ENCODE measurements around the gene ARHGAP18.

ARHGAP18 gene

DNA sequence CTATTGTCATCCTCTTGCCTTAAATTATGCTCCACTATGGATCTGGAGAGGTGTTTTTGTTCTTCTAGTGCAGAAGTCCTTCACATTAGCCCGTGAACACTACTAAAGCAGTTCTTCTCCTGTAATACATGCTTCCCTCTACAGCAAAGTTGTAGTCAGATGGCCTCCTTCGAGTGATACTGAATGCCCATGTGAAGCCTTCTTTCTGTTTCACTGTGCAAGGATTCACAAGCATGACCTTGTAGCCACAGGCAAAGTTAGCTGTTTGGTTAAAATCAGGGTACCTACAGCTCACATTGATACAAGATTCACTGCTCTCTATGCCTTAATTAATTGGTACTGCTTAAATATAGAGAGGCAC, 47.6 kb downstream of the ARHGAP18 start:
- TF ChIP-seq, protein P1, sequence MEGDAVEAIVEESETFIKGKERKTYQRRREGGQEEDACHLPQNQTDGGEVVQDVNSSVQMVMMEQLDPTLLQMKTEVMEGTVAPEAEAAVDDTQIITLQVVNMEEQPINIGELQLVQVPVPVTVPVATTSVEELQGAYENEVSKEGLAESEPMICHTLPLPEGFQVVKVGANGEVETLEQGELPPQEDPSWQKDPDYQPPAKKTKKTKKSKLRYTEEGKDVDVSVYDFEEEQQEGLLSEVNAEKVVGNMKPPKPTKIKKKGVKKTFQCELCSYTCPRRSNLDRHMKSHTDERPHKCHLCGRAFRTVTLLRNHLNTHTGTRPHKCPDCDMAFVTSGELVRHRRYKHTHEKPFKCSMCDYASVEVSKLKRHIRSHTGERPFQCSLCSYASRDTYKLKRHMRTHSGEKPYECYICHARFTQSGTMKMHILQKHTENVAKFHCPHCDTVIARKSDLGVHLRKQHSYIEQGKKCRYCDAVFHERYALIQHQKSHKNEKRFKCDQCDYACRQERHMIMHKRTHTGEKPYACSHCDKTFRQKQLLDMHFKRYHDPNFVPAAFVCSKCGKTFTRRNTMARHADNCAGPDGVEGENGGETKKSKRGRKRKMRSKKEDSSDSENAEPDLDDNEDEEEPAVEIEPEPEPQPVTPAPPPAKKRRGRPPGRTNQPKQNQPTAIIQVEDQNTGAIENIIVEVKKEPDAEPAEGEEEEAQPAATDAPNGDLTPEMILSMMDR (IDR thresholded peaks at IDR 0.05; ENCODE audit: low read depth, low read length, missing control alignments) = no peak
- DNase-seq = no peak
- H3K27ac ChIP-seq = no peak overlapping the region
- no peaks in the 10 kb centered on the region for H3K36me3 ChIP-seq (replicated peaks)
- no peak overlapping the region for H3K4me3 ChIP-seq (ENCODE audit: low read depth, low read length)
- in situ Hi-C loops (cut with HindIII; ENCODE audit: low pct_ligation_motif_present, low sequenced_read_pairs) = no loop called here
- H3K27me3 ChIP-seq (replicated peaks) = no peaks in the 10 kb centered on the region

DNA sequence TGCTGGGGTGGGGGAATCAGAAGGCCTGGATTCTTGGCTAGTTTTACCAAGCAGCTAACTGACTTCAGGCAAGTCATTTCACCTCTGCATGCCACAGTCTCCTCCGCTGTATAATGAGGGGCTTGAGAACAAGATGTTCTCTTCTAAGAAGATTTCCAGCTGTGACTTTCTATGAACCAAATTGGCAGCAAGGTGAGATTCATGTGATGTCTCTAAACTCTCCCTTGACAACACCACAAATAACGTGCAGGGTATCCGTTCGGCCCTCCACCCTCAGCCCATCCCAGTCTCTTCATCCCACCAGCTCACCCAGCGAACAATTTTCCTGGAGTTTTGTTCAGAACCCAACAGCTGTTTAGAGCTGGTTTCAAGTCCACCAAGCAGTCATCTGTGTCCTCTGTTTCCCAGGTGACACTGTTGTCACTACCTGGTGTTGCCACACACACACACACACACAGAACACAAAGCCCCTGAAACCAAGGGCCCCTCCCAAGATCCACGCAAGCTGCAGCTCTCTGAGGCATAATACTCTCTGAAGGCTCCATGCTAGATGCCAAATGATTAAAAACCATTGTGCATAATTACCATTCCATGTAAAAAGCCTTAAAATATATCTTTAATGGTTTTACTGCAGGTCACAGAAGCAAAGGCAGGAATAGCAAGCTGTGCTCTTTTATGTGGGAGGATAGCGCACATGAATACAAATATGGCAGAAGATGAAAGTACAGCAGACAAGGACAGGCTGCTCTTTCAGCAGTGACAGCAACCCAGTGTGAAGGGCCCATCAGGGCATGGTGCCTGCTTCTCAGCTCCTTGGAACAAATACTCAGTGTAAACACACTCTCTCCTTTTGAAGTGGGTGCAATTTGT, 48.2 kb downstream of the ARHGAP18 start:
- no peaks in the 10 kb centered on the region for H3K27me3 ChIP-seq (replicated peaks)

DNA sequence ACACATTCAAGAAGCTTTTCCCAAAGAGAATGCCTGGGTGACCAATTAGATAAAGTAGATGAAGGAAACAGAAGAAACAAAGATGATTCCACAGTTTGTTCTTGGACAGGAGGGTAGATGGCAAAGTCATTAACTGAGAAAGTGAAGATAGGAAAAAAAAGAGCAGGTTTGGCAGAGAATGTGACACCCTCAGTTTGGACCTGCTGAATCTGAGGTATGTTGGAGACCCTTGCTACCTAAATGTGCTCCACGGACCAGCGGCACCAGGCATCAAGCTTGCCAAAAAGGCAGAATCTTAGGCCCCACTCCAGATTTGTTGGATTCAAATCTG, 49.7 kb downstream of the ARHGAP18 start:
- no peak overlapping the region for H3K4me3 ChIP-seq (ENCODE audit: low read depth, low read length)
- in situ Hi-C loops (cut with HindIII; ENCODE audit: low pct_ligation_motif_present, low sequenced_read_pairs) = no loop called here
- H3K27ac ChIP-seq = no peak overlapping the region

More for the DNA sequence above, 48.2 kb downstream of the ARHGAP18 start:
- no peaks in the 10 kb centered on the region for H3K36me3 ChIP-seq (replicated peaks)
- TF ChIP-seq, protein P1 (IDR thresholded peaks at IDR 0.05; ENCODE audit: low read depth, low read length, missing control alignments) = no peak
- no peak overlapping the region for H3K27ac ChIP-seq
- no peak overlapping the region for H3K4me3 ChIP-seq (ENCODE audit: low read depth, low read length)
- in situ Hi-C loops (cut with HindIII; ENCODE audit: low pct_ligation_motif_present, low sequenced_read_pairs) = no loop called here
- DNase-seq = no peak

DNA sequence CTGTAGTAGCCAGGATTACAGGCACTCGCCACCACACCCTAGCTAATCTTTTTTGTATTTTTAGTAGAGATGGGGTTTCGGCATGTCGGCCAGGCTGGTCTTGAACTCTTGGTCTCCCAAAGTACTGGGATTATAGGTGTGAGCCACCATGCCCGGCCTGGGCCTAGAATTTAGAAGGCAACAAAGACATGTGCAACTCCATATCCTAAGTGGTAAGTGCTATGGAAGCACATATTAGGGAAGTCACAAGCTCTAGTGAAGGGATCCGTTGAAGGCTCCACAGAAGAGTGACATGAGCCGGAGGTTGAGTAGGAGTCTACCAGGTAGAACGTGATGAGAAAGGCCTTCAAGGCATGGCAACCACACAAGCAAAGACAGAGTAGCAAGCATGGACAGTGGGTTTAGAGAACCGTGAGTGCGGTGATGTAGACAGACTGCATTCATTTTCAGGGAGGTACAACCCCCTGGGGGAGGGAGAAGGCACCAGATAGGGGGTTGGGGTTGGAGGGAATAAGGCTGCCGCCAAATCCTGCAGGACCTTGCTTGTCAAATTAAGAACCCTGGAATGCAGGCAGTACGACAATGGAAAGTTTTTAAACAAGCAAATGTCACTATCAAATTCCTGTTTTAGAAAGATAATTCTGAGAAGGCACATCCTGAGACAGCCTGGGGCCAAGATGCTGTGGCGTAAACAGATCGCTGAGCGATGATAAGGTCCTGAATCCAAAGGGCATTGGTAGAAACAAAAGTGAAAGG, 50.2 kb downstream of the ARHGAP18 start:
- TF ChIP-seq, protein P1 (IDR thresholded peaks at IDR 0.05; ENCODE audit: low read depth, low read length, missing control alignments) = no peak
- Histone ChIP-seq H3K4me3 (ENCODE audit: low read depth, low read length) (no peak overlapping the region), H3K36me3 (replicated peaks) (no peaks in the 10 kb centered on the region), H3K27me3 (replicated peaks) (no peaks in the 10 kb centered on the region), H3K27ac (no peak overlapping the region)
- in situ Hi-C loops (cut with HindIII; ENCODE audit: low pct_ligation_motif_present, low sequenced_read_pairs) = no loop called here
- no peak for DNase-seq

More for the DNA sequence above, 49.7 kb downstream of the ARHGAP18 start:
- TF ChIP-seq, protein P1 (IDR thresholded peaks at IDR 0.05; ENCODE audit: low read depth, low read length, missing control alignments) = no peak
- DNase-seq = no peak
- Histone ChIP-seq H3K36me3 (replicated peaks) (no peaks in the 10 kb centered on the region), H3K27me3 (replicated peaks) (no peaks in the 10 kb centered on the region)

DNA sequence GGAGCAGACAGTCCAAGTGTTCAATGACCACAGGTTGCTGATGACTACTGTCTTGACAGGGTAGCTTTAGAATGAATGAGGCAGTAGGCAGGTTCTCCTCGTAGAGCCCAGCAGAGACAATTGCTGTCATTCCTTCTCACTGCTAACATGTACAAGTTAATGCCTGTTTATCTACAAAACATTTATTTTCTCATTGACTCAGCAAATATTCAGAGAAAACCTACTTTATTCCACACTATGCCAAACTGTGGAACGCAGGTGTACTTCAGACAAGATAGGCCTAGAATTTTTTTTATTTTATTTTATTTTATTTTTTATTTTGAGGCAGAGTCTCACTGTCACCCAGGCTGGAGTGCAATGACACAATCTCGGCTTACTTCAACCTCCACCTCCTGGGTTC, 50.8 kb downstream of the ARHGAP18 start:
- TF ChIP-seq, protein P1 (IDR thresholded peaks at IDR 0.05; ENCODE audit: low read depth, low read length, missing control alignments) = no peak
- Histone ChIP-seq H3K27me3 (replicated peaks) (no peaks in the 10 kb centered on the region), H3K4me3 (ENCODE audit: low read depth, low read length) (no peak overlapping the region), H3K27ac (no peak overlapping the region), H3K36me3 (replicated peaks) (no peaks in the 10 kb centered on the region)
- in situ Hi-C loops (cut with HindIII; ENCODE audit: low pct_ligation_motif_present, low sequenced_read_pairs) = no loop called here
- DNase-seq = no peak
